PC-9 (cell line): ENCODE results near the gene ARL3. TPM values are rescaled to one million over a fixed set of nuclear protein-coding genes. Genes with fewer than 3 reads are reported as not detected.
A peak's percentile ranks its signal among the peaks of the same experiment; 100 is the strongest.

Experiments used
- BruUV-seq: library from RNA; stranded (reverse); fragments of 400-500 nt; replicated peaks from 2 replicates; lab custom pipeline; 2021; lab: Mats Ljungman, UMichigan
- CTCF ChIA-PET: fragments of 300-600 bp; sonication (Branson Sonifier 250); formaldehyde crosslinking; loops from one replicate; lab custom pipeline; 2022; ENCODE audit warnings: antibody characterized with exemption; lab: Charles Lee
- POLR2A ChIA-PET: fragments of 300-600 bp; sonication (Branson Sonifier 250); formaldehyde crosslinking; loops from one replicate; lab custom pipeline; 2022; ENCODE audit warnings: antibody characterized with exemption; ENCODE audit not compliant: unreplicated experiment; lab: Charles Lee
- DNase-seq, 2 experiments: peaks; one replicate each; pipeline versions ENCODE4 v3.0.0 to v3.0.0-alpha.2; 2015 to 2022; ENCODE audit warnings: mixed read lengths in 1 of 2
- H2AFZ ChIP-seq: fragments of 200-600 bp; sonication (generic); 2 replicates; pipeline ENCODE4 v1.8.1; 2017; ENCODE audit warnings: antibody characterized with exemption
- H3F3A ChIP-seq: fragments of 200-600 bp; sonication (generic); 2 replicates; pipeline ENCODE4 v1.8.1; 2017; ENCODE audit warnings: antibody characterized with exemption, mild to moderate bottlenecking, low read depth; ENCODE audit not compliant: insufficient read depth
- H3K27ac ChIP-seq: fragments of 200-600 bp; sonication (generic); 2 replicates; pipeline ENCODE4 v1.6.1; 2016; ENCODE audit warnings: mixed run types
- H3K27me3 ChIP-seq: fragments of 200-600 bp; sonication (generic); 2 replicates; pipeline ENCODE4 v1.6.1; 2016; ENCODE audit warnings: low read depth, mixed run types; ENCODE audit not compliant: insufficient read depth
- H3K36me3 ChIP-seq: fragments of 200-600 bp; sonication (generic); 2 replicates; pipeline ENCODE4 v1.6.1; 2016; ENCODE audit warnings: low read depth, mixed run types
- H3K4me1 ChIP-seq: fragments of 200-600 bp; sonication (generic); replicated peaks from 2 replicates; pipeline ENCODE4 v1.6.1; 2016; ENCODE audit warnings: mixed run types; ENCODE audit not compliant: insufficient read depth
- H3K4me2 ChIP-seq: fragments of 200-600 bp; sonication (generic); 2 replicates; pipeline ENCODE4 v1.6.1; 2017; ENCODE audit warnings: mixed run types
- H3K4me3 ChIP-seq: fragments of 200-600 bp; sonication (generic); 2 replicates; pipeline ENCODE4 v1.6.1; 2016; ENCODE audit warnings: mixed run types
- H3K79me2 ChIP-seq: fragments of 200-600 bp; sonication (generic); 2 replicates; pipeline ENCODE4 v1.6.1; 2017; ENCODE audit warnings: low read depth, mixed run types
- H3K9me2 ChIP-seq: fragments of 200-600 bp; sonication (generic); 2 replicates; pipeline ENCODE4 v1.8.1; 2017; ENCODE audit warnings: mild to moderate bottlenecking; ENCODE audit not compliant: insufficient read depth
- H3K9me3 ChIP-seq: fragments of 200-600 bp; sonication (generic); 2 replicates; pipeline ENCODE4 v1.8.1; 2016; ENCODE audit warnings: low read depth; ENCODE audit not compliant: insufficient read depth
- H4K20me1 ChIP-seq: fragments of 200-600 bp; sonication (generic); 2 replicates; pipeline ENCODE4 v1.8.1; 2017; ENCODE audit not compliant: insufficient read depth
- EZH2 ChIP-seq: fragments of 200-600 bp; sonication (generic); IDR thresholded peaks from 2 replicates; pipeline ENCODE4 v1.8.0; 2017; ENCODE audit warnings: antibody characterized with exemption, low read depth
- intact Hi-C: fragments of 100-400 bp; cut with micrococcal nuclease; formaldehyde crosslinking; loops from one replicate; pipeline ENCODE4 v1.10.0; 2022; ENCODE audit not compliant: unreplicated experiment
- total RNA-seq: library from RNA; stranded (reverse); gene quantifications from 2 replicates; pipeline ENCODE4 v1.2.3, GENCODE V29; 2021
- TF ChIP-seq, protein P1 (sequence below): fragments of 200-600 bp; sonication (generic); conservative IDR thresholded peaks from 2 replicates; pipeline ENCODE4 v1.6.1; 2017; ENCODE audit warnings: mixed run types, antibody characterized with exemption, mild to moderate bottlenecking, moderate library complexity

Gene ARL3
- total RNA-seq, 1 experiment from 2014 or later: 9.7 TPM

DNA sequence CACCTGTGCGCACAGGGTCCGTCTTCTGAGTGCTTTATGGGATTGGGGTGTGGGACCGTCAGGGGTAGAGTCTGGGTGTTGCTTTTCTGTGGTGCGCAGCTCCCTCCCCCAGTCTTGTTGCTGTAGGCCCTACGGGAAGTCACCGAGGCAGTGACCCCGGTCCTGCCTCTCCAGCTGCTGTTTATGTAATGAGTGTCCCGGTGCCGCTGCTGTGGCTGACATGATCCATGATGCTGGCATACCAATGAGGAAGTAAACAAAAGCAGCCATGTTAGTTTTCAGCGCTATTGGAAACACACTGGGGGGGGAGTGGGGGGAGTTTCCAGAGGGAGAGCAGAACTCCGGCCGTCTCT lies 68.8 kb downstream of the ARL3 start:
- H3K27me3 ChIP-seq: no peaks in the 10 kb centered on the region
- ChIA-PET CTCF (interaction anchor here (1.0 kb wide), 1 partner anchor 49 kb away, joined by 4 read pairs; no protein-coding TSS in a partner anchor), POLR2A (interaction anchor here (0.6 kb wide), 1 partner anchor 10 kb away, joined by 4 read pairs; no protein-coding TSS in a partner anchor)
- H3K4me2 ChIP-seq: peak overlapping the region; percentile 85
- peak overlapping the region; percentile 62; the same call in 1 of the 2 replicates for H2AFZ ChIP-seq
- H3K9me3 ChIP-seq: no peaks in the 10 kb centered on the region
- H3K9me2 ChIP-seq: no peaks in the 10 kb centered on the region
- TSS peak; percentile 55 for BruUV-seq
- H3F3A ChIP-seq: peaks cover 26% of the 10 kb centered on the region
- TF ChIP-seq EZH2: no peak
- TF ChIP-seq, protein P1, sequence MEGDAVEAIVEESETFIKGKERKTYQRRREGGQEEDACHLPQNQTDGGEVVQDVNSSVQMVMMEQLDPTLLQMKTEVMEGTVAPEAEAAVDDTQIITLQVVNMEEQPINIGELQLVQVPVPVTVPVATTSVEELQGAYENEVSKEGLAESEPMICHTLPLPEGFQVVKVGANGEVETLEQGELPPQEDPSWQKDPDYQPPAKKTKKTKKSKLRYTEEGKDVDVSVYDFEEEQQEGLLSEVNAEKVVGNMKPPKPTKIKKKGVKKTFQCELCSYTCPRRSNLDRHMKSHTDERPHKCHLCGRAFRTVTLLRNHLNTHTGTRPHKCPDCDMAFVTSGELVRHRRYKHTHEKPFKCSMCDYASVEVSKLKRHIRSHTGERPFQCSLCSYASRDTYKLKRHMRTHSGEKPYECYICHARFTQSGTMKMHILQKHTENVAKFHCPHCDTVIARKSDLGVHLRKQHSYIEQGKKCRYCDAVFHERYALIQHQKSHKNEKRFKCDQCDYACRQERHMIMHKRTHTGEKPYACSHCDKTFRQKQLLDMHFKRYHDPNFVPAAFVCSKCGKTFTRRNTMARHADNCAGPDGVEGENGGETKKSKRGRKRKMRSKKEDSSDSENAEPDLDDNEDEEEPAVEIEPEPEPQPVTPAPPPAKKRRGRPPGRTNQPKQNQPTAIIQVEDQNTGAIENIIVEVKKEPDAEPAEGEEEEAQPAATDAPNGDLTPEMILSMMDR: no peak
- peak overlapping the region; percentile 70 for H3K4me3 ChIP-seq
- peaks cover 61% of the 10 kb centered on the region for H3K79me2 ChIP-seq
- H3K27ac ChIP-seq: peak overlapping the region; percentile 83
- intact Hi-C loops: loop anchor here (5.0 to 10.0 kb wide), 2 partner anchors 67 to 251 kb away; partner anchors contain the start of genes ARL3, NFKB2 and SFXN2
- peaks cover 14% of the 10 kb centered on the region; the same call in 1 of the 2 replicates for H3K4me1 ChIP-seq
- peaks cover 17% of the 10 kb centered on the region for H4K20me1 ChIP-seq
- H3K36me3 ChIP-seq: no peaks in the 10 kb centered on the region
- DNase-seq: peak in 1 of 2 experiments; percentile 62

DNA sequence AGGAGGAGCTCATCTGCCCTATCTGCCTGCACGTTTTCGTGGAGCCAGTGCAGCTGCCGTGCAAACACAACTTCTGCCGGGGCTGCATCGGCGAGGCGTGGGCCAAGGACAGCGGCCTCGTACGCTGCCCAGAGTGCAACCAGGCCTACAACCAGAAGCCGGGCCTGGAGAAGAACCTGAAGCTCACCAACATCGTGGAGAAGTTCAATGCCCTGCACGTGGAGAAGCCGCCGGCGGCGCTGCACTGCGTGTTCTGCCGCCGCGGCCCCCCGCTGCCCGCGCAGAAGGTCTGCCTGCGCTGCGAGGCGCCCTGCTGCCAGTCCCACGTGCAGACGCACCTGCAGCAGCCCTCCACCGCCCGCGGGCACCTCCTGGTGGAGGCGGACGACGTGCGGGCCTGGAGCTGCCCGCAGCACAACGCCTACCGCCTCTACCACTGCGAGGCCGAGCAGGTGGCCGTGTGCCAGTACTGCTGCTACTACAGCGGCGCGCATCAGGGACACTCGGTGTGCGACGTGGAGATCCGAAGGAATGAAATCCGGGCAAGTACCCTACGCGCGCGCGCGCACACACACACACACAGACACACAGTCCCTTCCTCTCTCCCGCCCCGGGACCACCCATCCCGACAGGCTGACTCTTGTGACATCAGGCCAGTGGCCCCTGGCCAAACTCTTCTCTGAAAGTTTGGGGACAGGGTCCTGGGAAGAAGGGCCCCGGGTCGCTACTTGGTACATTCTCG lies 69.4 kb downstream of the ARL3 start:
- ChIA-PET CTCF (interaction anchor here (1.0 kb wide), 1 partner anchor 49 kb away, joined by 4 read pairs; no protein-coding TSS in a partner anchor), POLR2A (interaction anchor here (0.9 kb wide), 1 partner anchor 11 kb away, joined by 10 read pairs; no protein-coding TSS in a partner anchor)
- intact Hi-C loops: loop anchor here (5.0 to 10.0 kb wide), 2 partner anchors 67 to 250 kb away; partner anchors contain the start of genes ARL3, NFKB2 and SFXN2
- no peaks in the 10 kb centered on the region for H3K36me3 ChIP-seq
- H4K20me1 ChIP-seq: peaks cover 16% of the 10 kb centered on the region
- no peaks in the 10 kb centered on the region for H3K27me3 ChIP-seq
- peak overlapping the region; percentile 70 for H3K4me3 ChIP-seq
- peaks cover 14% of the 10 kb centered on the region; the same call in 1 of the 2 replicates for H3K4me1 ChIP-seq
- H2AFZ ChIP-seq: no peak overlapping the region
- H3K9me3 ChIP-seq: no peaks in the 10 kb centered on the region
- H3F3A ChIP-seq: peaks cover 26% of the 10 kb centered on the region
- DNase-seq: peak; percentile 54 to 74
- H3K27ac ChIP-seq: peak overlapping the region; percentile 83
- TF ChIP-seq, protein P1: no peak; the same call in 1 of the 2 replicates
- TF ChIP-seq EZH2: no peak
- H3K4me2 ChIP-seq: peak overlapping the region; percentile 85
- BruUV-seq: no TSS peak
- H3K9me2 ChIP-seq: no peaks in the 10 kb centered on the region
- peaks cover 56% of the 10 kb centered on the region for H3K79me2 ChIP-seq

DNA sequence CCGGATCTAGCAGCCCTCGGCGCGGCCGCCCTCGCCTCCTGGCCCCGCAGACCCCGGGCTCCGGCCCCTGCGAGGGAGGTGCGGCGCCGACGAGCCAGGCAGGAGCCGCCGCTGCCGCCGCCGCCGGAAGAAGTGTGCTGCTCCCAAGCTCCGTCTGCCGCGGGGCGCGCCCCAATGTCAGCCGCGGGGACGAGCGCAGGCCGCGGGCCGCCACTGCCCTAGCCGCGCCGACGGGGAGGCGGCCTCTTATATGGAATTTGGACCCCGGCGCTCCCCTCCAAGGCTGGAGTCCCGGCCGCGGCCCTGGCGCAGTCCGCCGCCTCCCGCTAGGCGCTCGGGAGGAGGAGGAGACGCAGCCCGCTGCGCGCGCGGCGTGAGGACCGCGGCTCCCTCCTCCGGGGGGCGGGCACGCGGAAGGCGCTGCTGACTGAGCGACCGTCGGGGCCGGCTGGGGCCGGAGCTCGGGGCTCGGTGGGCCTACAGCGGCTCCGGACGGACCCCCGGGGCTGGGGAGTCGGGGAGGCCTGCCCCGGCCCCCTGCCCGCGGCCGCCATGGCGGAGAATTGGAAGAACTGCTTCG lies 70.0 kb downstream of the ARL3 start, which contains the start of gene TRIM8:
Gene TRIM8 (plus strand): TSS at position 414 of the 580 bp plus-strand sequence. CDS start 139 bp downstream, at position 553.
- TF ChIP-seq, protein P1: no peak
- no peak for TF ChIP-seq EZH2
- H3K27me3 ChIP-seq: no peaks in the 10 kb centered on the region
- peaks cover 16% of the 10 kb centered on the region for H4K20me1 ChIP-seq
- H3F3A ChIP-seq: peaks cover 26% of the 10 kb centered on the region
- ChIA-PET POLR2A (interaction anchor here (0.9 kb wide), 1 partner anchor 11 kb away, joined by 10 read pairs; no protein-coding TSS in a partner anchor), CTCF (interaction anchor here (1.0 kb wide), 1 partner anchor 48 kb away, joined by 4 read pairs; no protein-coding TSS in a partner anchor)
- H3K27ac ChIP-seq: peak within 1 kb of the TSS; percentile 83
- intact Hi-C loops: loop anchor here (10.0 kb wide), 1 partner anchor 249 kb away; the partner anchor contains the start of gene NFKB2
- peak within 1 kb of the TSS; percentile 70 for H3K4me3 ChIP-seq
- no peaks in the 10 kb centered on the region for H3K9me2 ChIP-seq
- no peaks in the 10 kb centered on the region for H3K9me3 ChIP-seq
- peaks cover 14% of the 10 kb centered on the region; the same call in 1 of the 2 replicates for H3K4me1 ChIP-seq
- H3K79me2 ChIP-seq: peaks cover 49% of the 10 kb centered on the region
- no peak for DNase-seq
- H3K36me3 ChIP-seq: no peaks in the 10 kb centered on the region
- peak within 1 kb of the TSS; percentile 85 for H3K4me2 ChIP-seq
- peak within 1 kb of the TSS; percentile 62; the same call in 1 of the 2 replicates for H2AFZ ChIP-seq
- no TSS peak for BruUV-seq
